ENCODE data around the gene ZNF747.

Gene ZNF747

GRCh38 chr16:30519120-30520049 lies 15.3 kb downstream of the ZNF747 start:
- in situ Hi-C loops (cut with HindIII; ENCODE audit: low sequenced_read_pairs) = loop anchor here (5.0 to 10.0 kb wide), 3 partner anchors 78 to 135 kb away; partner anchors contain the start of genes FBRS and PRR14

GRCh38 chr16:30518552-30518951 lies 16.1 kb downstream of the ZNF747 start:
- in situ Hi-C loops (cut with HindIII; ENCODE audit: low sequenced_read_pairs) = loop anchor here (5.0 to 10.0 kb wide), 3 partner anchors 79 to 136 kb away; partner anchors contain the start of genes FBRS and PRR14

- in situ Hi-C loops (cut with HindIII; ENCODE audit: low sequenced_read_pairs) = loop anchor here (5.0 to 10.0 kb wide), 3 partner anchors 82 to 140 kb away; partner anchors contain the start of genes FBRS and PRR14
Observed at GRCh38 chr16:30515275-30515674, 19.4 kb downstream of the ZNF747 start.

GRCh38 chr16:30511509-30511908 lies 23.1 kb downstream of the ZNF747 start:
- in situ Hi-C loops (cut with HindIII; ENCODE audit: low sequenced_read_pairs) = loop anchor here (10.0 kb wide), 2 partner anchors 87 to 143 kb away; partner anchors contain the start of genes FBRS and PRR14

- in situ Hi-C loops (cut with HindIII; ENCODE audit: low sequenced_read_pairs) = loop anchor here (10.0 kb wide), 2 partner anchors 86 to 144 kb away; partner anchors contain the start of genes FBRS and PRR14
Observed at GRCh38 chr16:30510376-30510938, 24.2 kb downstream of the ZNF747 start.

- in situ Hi-C loops (cut with HindIII; ENCODE audit: low sequenced_read_pairs) = no loop called here
Observed at GRCh38 chr16:30509081-30509765, 25.4 kb downstream of the ZNF747 start.

GRCh38 chr16:30503403-30504296 lies 31.0 kb downstream of the ZNF747 start:
- in situ Hi-C loops (cut with HindIII; ENCODE audit: low sequenced_read_pairs) = no loop called here

- in situ Hi-C loops (cut with HindIII; ENCODE audit: low sequenced_read_pairs) = no loop called here
Observed at GRCh38 chr16:30499284-30499683, 35.4 kb downstream of the ZNF747 start.

- in situ Hi-C loops (cut with HindIII; ENCODE audit: low sequenced_read_pairs) = no loop called here
Observed at GRCh38 chr16:30494709-30495108, 39.9 kb downstream of the ZNF747 start.

- in situ Hi-C loops (cut with HindIII; ENCODE audit: low sequenced_read_pairs) = no loop called here
Observed at GRCh38 chr16:30493941-30494488, 40.6 kb downstream of the ZNF747 start.

- in situ Hi-C loops (cut with HindIII; ENCODE audit: low sequenced_read_pairs) = no loop called here
Observed at GRCh38 chr16:30491744-30492308, 42.8 kb downstream of the ZNF747 start.

- in situ Hi-C loops (cut with HindIII; ENCODE audit: low sequenced_read_pairs) = no loop called here
Observed at GRCh38 chr16:30491229-30491628, 43.4 kb downstream of the ZNF747 start.

GRCh38 chr16:30490210-30490609 lies 44.4 kb downstream of the ZNF747 start:
- in situ Hi-C loops (cut with HindIII; ENCODE audit: low sequenced_read_pairs) = no loop called here

GRCh38 chr16:30488764-30489605 lies 45.7 kb downstream of the ZNF747 start:
- in situ Hi-C loops (cut with HindIII; ENCODE audit: low sequenced_read_pairs) = no loop called here

- in situ Hi-C loops (cut with HindIII; ENCODE audit: low sequenced_read_pairs) = no loop called here
Observed at GRCh38 chr16:30485818-30486436, 48.7 kb downstream of the ZNF747 start.

- in situ Hi-C loops (cut with HindIII; ENCODE audit: low sequenced_read_pairs) = no loop called here
Observed at GRCh38 chr16:30484887-30485286, 49.8 kb downstream of the ZNF747 start.

- in situ Hi-C loops (cut with HindIII; ENCODE audit: low sequenced_read_pairs) = no loop called here
Observed at GRCh38 chr16:30482366-30482765, 52.3 kb downstream of the ZNF747 start.

GRCh38 chr16:30481381-30481780 lies 53.3 kb downstream of the ZNF747 start:
- in situ Hi-C loops (cut with HindIII; ENCODE audit: low sequenced_read_pairs) = no loop called here

Measured in endothelial cell of hepatic sinusoid (primary cell).